IPS DF 4.7 (cell line): ENCODE measurements around the gene GLIS1.
"Not testable (repeated sequence)": the region's sequence is repeated elsewhere in the genome, so short reads cannot be mapped to it uniquely, and the experiment has no call there.

ENCODE experiments used
- DNase-seq: peaks from one replicate; pipeline ENCODE4 v3.0.0-alpha.2; 2013; ENCODE audit warnings: low spot score; ENCODE audit errors: extremely low read depth

The GLIS1 gene

GRCh38 chr1:53654216-53655210, 84.5 kb downstream of the GLIS1 start:
- DNase-seq = no peak

- no peak for DNase-seq
Measured at GRCh38 chr1:53653631-53654030, 85.3 kb downstream of the GLIS1 start.

DNA sequence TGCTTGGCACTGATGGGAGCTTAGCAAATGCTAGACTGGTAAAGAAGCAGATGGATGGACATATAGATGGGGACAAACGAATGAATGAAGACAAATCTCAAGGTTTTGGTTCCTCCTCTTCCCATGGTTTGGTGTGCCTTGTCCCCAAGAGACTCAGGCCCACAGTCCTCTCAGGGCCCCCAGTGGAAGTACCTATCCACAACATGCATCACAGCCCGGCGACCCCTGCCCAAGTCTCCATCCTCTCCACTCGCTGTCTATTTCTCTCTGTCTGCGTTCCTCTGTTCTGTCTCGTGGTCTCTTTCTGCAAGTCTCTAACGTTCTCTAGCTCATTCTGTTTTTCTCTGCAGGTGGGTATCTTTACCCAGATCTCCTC, 85.8 kb downstream of the GLIS1 start:
- no peak for DNase-seq

DNA sequence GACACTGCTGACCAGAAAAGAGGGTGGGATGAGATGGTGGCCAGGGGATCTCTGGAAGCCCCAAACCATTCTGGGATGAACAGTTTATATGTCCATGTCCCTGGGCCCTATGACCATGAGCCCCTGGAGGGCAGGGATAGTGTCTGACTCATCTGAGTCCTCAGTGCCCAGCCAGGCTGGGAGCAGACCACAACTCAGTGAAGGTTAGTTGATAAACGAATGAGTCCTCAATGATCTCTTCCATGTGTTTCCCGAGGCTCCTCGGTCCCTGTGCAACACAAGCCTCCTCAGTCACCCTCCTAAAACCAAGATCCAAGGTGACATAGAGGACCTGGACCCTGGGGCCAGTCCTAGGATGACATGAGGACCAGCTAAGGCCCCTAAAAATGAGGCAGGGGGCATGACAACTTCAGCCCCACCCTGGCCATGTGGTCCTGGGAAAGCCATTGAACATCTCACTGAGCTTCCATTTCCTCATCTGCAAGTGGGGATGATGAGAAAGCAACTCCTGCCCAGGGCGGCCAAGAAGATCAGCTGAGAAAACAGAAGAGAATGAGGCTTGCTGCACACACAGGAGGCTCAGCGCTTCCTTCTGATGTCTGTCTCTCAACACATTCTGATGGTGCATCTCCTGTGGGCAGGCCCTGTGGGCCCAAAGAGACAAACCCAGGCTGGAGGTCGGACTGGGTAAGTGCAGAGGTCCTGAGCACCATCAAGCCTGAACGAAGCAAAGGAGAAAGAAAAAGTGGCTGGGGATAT, 86.3 kb downstream of the GLIS1 start:
- no peak for DNase-seq

DNA sequence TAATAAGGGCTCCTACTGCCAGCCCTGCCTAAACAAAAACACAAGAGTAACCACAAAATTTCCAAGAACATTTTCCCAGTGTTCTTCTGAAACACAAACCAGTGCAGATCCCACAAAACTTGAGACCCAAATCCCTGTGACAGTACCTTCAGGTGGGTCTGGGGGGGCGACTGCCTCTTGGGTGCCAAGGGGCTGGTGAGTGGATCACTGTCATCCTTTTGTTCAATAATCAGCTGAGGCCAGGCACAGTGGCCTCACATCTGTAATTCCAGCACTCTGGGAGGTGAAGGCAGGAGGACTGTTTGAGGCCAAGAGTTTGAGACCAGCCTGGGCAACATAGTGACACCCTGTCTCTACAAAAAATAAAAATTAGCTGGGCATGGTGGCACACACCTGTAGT, 87.6 kb downstream of the GLIS1 start:
- no peak for DNase-seq

GRCh38 chr1:53648516-53648915, 90.4 kb downstream of the GLIS1 start:
- DNase-seq = no peak

- not testable (repeated sequence) for DNase-seq
Measured at GRCh38 chr1:53647915-53648314, 91.0 kb downstream of the GLIS1 start.

GRCh38 chr1:53646732-53647131, 92.2 kb downstream of the GLIS1 start:
- no peak for DNase-seq

DNA sequence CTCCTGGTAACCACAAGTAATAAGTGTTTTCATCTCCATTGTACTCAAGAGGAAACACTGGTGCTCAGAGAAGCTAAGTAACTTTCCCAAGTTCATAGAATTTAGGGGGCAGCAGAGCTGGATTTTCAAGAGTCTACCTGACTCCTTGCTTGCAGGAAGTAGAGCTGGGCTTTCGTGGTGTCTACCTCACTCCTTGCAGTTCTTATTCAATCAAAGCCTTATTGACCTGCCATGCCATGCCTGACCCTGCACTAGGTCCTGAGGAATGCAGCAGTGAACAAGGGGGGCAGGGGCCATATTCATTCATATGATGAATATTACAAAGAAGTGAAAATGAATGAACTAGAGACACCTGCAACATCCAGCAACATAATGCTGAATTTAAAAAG, 93.3 kb downstream of the GLIS1 start:
- DNase-seq = no peak

GRCh38 chr1:53644909-53645689, 93.9 kb downstream of the GLIS1 start:
- DNase-seq = no peak

DNA sequence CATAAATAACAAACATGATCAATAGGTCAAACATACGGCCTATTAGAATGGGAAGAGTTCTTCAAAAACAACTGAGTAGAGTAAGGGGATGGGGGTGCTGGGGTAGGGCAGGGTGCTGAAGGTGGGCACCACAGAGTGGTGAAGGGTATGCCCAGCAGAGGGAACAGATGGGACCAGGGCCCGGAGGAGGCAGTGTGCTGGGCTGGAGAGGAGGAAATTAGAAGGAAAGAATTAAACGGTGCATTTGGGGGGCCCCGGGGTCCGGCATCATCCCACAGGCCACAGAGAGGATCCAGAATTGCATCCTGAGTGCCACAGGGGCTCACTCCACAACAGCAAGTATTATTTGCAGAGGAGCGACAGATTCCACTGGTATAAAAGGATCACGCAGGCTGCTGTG, 94.5 kb downstream of the GLIS1 start:
- no peak for DNase-seq

GRCh38 chr1:53643881-53644390, 95.0 kb downstream of the GLIS1 start:
- no peak for DNase-seq

- no peak for DNase-seq
Measured at GRCh38 chr1:53643041-53643880, 95.7 kb downstream of the GLIS1 start.

DNA sequence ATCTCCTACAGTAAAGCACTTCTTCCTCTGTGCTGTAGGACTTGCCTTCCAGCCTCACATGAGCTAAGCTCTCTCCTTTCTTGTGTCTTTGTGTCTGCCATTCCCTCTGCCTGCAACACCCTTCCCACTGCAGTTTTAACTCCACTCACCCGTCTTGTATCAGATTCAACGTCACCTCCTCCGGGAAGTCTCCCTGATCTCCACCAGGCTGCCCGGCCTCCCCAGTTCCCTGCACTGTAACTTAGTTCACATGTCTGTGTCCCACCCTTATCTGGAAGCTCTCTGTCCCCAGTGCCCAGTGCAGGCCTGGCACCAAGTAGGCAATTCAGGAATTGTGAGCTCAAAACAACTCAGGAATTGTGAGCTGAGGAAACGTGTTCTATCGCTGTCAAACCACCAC, 96.4 kb downstream of the GLIS1 start:
- DNase-seq = no peak

GRCh38 chr1:53642215-53642555, 96.8 kb downstream of the GLIS1 start:
- no peak for DNase-seq

GRCh38 chr1:53641481-53642214, 97.3 kb downstream of the GLIS1 start:
- DNase-seq = no peak

GRCh38 chr1:53640701-53641075, 98.3 kb downstream of the GLIS1 start:
- no peak for DNase-seq

- no peak for DNase-seq
Measured at GRCh38 chr1:53639996-53640700, 98.8 kb downstream of the GLIS1 start.

DNA sequence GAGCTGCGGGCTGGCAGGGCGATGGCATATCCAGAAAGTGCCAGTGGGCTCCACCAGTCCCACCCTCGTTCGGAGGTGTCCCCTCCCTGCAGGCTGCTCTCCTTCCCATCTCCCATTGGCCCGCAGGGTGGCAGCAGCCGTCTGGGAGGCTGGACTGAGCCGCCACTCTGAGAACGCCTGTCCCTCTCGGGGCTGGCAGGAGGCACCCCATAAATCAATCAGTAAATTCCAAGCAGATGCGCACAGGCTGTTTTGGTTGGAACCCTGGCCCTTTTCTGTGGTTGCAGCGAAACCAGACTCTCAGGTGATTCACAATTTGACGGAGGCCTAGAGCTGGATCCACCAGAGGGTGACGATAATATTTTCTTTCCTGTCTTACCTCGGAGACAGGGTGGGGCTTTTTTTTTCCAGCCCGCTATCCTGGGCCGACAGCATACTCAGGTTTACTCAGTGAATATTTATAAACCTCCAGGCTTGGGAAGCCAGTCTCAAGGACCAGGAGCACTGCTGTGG, 99.7 kb downstream of the GLIS1 start:
- DNase-seq = no peak
